ENCODE measurements around the gene AMH. TPM values are rescaled to one million over a fixed set of nuclear protein-coding genes. Genes with fewer than 3 reads are reported as not detected.

AMH gene
- total RNA-seq, 2 experiments from 2014 or later, result 14.8 to 49.7 TPM

- peaks cover 58% of the 10 kb centered on the region for H3K4me1 ChIP-seq (ENCODE audit: insufficient read depth, low read length, poor library complexity, severe bottlenecking)
- no peaks in the 10 kb centered on the region for H3K36me3 ChIP-seq (ENCODE audit: insufficient read depth, low read length)
- no peaks in the 10 kb centered on the region for H3K79me2 ChIP-seq (ENCODE audit: insufficient read depth, low read depth, low read length)
- TF ChIP-seq EZH2phosphoT487 (IDR thresholded peaks at IDR 0.05; ENCODE audit: borderline replicate concordance, low read depth, low read length) (no peak), CTCF (conservative IDR thresholded peaks at IDR 0.05; ENCODE audit: low read length) (no peak)
- BruUV-seq (replicated peaks), result no TSS peak
- H3K4me3 ChIP-seq (ENCODE audit: low read depth, low read length, poor library complexity, severe bottlenecking), result no peak overlapping the region
- H4K20me1 ChIP-seq (ENCODE audit: insufficient read depth, low read length), result no peaks in the 10 kb centered on the region
- no peak overlapping the region for H2AFZ ChIP-seq (ENCODE audit: low read length)
- CTCF ChIA-PET (ENCODE audit: unreplicated experiment), result interaction anchor here (0.9 kb wide), 1 partner anchor 20 kb away, joined by 3 read pairs; no protein-coding TSS in a partner anchor
- DNase-seq (ENCODE audit: low spot score), result no peak
- H3K4me2 ChIP-seq (ENCODE audit: low read length), result 0 out of 2 replicates have a peak overlapping the region, but pooled peaks have one; percentile 18
- H3K9me3 ChIP-seq (ENCODE audit: low read length), result 0 out of 2 replicates have a peak, but pooled peaks cover 6% of the 10 kb centered on the region
- no peaks in the 10 kb centered on the region for H3K9me2 ChIP-seq (ENCODE audit: insufficient read depth, low read length)
- POLR2A ChIA-PET, result interaction anchor here (0.6 to 2.4 kb wide), 5 partner anchors 9 to 1243 kb away, joined by 3 to 11 read pairs (median 4); partner anchors contain the start of gene AMH
- peak overlapping the region; percentile 26 for H3K27ac ChIP-seq (ENCODE audit: low read depth, low read length, poor library complexity, severe bottlenecking)
- intact Hi-C loops (cut with micrococcal nuclease; ENCODE audit: unreplicated experiment), result no loop called here
Measured at GRCh38 chr19:2259336-2259735, 10.2 kb downstream of the AMH start.

GRCh38 chr19:2260341-2260805, 11.2 kb downstream of the AMH start:
- POLR2A ChIA-PET, result interaction anchor here (0.7 to 2.4 kb wide), 3 partner anchors 11 to 367 kb away, joined by 3 to 11 read pairs (median 4); no protein-coding TSS in a partner anchor
- Histone ChIP-seq H3K4me3 (ENCODE audit: low read depth, low read length, poor library complexity, severe bottlenecking) (no peak overlapping the region), H3K4me2 (ENCODE audit: low read length) (peak overlapping the region; percentile 43), H2AFZ (ENCODE audit: low read length) (peak overlapping the region; percentile 69; the same call in 1 of the 2 replicates), H3K27ac (ENCODE audit: low read depth, low read length, poor library complexity, severe bottlenecking) (peak overlapping the region; percentile 21), H3K79me2 (ENCODE audit: insufficient read depth, low read depth, low read length) (no peaks in the 10 kb centered on the region), H4K20me1 (ENCODE audit: insufficient read depth, low read length) (no peaks in the 10 kb centered on the region), H3K9me2 (ENCODE audit: insufficient read depth, low read length) (no peaks in the 10 kb centered on the region), H3K4me1 (ENCODE audit: insufficient read depth, low read length, poor library complexity, severe bottlenecking) (peaks cover 64% of the 10 kb centered on the region), H3K36me3 (ENCODE audit: insufficient read depth, low read length) (no peaks in the 10 kb centered on the region), H3K9me3 (ENCODE audit: low read length) (0 out of 2 replicates have a peak, but pooled peaks cover 6% of the 10 kb centered on the region)
- TF ChIP-seq EZH2phosphoT487 (IDR thresholded peaks at IDR 0.05; ENCODE audit: borderline replicate concordance, low read depth, low read length) (no peak), CTCF (conservative IDR thresholded peaks at IDR 0.05; ENCODE audit: low read length) (no peak)
- BruUV-seq (replicated peaks), result no TSS peak
- CTCF ChIA-PET (ENCODE audit: unreplicated experiment), result interaction anchor here (0.9 kb wide), 1 partner anchor 21 kb away, joined by 3 read pairs; no protein-coding TSS in a partner anchor
- intact Hi-C loops (cut with micrococcal nuclease; ENCODE audit: unreplicated experiment), result no loop called here
- DNase-seq (ENCODE audit: low spot score), result peak; percentile 47
